HG02642 (cell line): ENCODE measurements around the gene LRRTM2.
"Not testable (repeated sequence)": the region's sequence is repeated elsewhere in the genome, so short reads cannot be mapped to it uniquely, and the experiment has no call there.

Source experiments
- ATAC-seq: cut with Tn5 transposase; IDR thresholded peaks from one replicate; pipeline ENCODE4 v1.9.1; 2021; ENCODE audit warnings: mild to moderate bottlenecking; ENCODE audit not compliant: unreplicated experiment, poor library complexity

The LRRTM2 gene

DNA sequence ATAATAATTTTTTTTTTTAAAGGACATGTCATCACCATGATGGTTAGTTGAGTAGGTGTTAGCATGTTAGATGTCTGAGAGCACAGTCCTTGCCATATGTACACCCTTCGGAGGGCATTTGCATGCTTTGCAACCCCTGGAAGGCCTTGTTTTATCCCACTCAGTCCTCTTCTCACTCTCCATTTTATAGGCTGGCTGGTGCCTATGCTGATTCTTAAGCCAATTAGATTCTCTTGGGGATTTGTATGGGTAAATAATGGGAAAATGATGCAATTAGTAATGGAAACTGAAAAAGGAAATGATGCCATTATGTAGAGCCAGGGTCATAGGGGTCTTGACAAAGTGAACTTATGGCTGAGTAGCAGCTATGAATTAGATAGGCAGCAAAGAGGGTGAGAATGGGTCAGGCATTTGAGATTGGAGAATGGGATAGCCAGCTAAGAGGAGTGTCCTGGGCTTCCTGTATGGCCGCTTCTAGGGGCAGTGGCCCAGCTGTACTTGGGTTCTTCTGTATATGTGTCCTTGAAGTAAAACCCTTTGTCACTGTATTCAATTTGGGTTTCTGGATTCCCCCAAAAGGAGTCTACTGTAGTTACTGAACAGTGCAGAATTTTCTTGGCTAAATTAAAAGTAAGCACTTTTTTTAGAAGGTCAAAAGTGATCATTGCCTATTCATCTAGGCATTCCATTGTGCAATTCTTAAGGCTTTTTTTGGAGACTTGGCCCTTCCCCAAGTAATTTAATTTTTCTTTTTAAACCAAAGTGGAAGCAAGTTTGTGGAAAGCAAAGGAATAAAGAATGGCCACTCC is 31.6 kb downstream of the LRRTM2 start:
- ATAC-seq: no peak

- ATAC-seq: no peak
Observed at GRCh38 chr5:138841531-138841930, 33.6 kb downstream of the LRRTM2 start.

DNA sequence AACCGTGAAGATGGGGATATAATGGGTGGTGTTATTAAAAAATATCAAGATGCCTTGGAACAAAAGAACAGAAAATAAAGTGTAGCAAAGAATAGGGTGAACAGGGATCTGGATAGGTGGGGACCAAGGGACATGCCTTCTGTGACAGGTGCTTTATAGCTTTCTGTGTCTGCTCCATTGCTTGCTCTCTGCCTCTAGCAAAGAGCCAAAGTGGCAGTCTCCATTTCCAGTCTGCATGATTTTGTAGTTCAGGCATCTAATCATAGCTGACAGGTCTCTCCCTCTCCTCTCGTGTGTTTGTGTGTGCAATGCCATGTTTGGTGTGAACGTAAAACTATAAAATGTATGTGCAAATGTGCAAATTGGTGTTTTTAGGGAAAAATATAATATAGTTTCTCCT is 35.0 kb downstream of the LRRTM2 start:
- no peak for ATAC-seq

DNA sequence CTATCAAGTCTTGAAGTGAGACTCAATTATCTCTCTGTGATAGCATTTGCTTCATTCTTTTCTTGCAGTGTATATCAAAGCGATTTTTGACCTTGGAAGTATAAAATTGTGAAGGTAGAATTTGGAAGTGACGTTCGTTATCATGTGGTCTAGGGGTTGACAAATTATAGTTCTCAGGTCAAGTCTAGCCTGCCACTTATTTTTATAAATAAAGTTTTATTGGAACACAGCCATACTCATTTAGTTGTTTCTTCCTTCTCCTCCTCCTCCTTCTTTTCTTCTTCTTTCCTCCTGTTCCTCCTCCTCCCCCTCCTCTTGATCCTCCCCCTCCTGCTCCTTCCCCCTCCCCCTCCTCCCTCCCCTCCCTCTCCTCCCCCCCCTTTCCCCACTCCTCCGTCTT is 38.0 kb downstream of the LRRTM2 start:
- no peak for ATAC-seq

GRCh38 chr5:138834853-138835252 is 40.3 kb downstream of the LRRTM2 start:
- ATAC-seq: not testable (repeated sequence)

DNA sequence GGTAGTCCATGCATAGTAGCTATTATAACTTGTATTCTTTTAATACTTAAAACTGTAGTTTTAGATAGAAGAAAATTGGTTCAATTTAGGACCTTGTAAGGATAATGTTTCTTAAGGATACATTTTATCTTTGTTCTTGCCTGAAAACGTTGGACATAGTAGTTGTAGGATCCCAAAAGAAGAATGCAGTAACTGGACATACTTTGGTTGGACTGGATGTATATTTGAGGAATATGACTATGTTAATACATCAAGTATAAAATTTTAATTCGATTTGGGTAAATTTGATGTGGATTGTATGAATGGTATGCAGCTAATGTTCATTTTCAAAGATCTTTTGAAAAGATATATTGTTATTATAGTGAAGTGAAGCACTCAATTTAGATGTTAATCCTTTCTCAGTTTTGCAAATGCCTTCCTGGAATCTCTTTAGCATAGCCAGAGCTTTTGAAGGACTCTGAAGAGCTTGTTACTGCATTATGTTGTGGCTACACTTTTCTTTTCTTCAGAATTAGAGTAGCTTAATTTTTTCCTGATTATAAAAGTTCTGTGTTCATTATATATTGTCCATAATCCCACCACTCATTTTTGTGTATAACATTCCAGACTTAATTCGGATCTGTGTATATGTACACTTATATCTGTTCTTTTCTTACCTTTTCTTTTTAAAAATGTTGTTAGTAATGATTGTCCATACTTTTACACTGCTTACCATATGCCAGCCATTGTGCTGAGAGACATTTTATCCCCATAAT is 41.2 kb downstream of the LRRTM2 start:
- no peak for ATAC-seq

GRCh38 chr5:138833080-138833479 is 42.1 kb downstream of the LRRTM2 start:
- no peak for ATAC-seq

GRCh38 chr5:138832218-138832617 is 42.9 kb downstream of the LRRTM2 start:
- ATAC-seq: no peak

DNA sequence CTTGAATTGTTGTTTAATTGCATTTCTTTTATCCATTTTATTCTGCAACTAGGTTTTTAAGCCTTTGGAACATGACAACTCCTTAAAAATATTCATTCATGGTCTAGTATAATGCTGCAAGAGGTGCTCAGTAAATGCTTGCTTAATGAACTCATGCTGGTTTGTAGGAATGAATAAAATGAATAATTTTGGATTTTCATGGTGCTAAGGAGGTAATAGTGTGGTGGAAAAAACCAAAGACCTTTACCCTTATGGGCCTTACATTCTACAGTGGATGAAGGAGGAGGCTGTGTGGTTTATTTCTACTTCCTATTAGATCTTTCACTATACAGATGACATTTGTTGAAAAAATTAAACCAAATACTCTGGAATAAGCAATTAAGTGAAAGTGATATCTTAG is 43.4 kb downstream of the LRRTM2 start:
- ATAC-seq: no peak

- no peak for ATAC-seq
Observed at GRCh38 chr5:138829341-138829740, 45.8 kb downstream of the LRRTM2 start.

DNA sequence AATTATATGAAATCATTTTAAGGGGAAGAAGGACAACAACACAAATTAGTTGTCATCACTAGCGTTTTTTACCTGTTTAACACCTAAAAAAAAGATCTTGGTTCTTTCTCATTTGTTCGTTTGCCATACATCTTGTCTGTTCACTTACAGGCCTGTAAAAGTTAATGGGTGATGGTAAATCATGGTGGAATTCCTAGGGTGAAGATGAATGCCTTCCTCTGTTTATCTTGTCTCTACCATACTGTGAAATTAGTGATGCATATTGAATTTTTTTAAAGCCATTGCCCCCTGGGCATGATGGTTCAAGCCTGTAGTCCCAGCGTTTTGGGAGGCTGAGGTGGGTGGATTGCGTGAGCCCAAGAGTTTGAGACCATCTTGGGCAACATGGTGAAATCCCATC is 46.6 kb downstream of the LRRTM2 start:
- ATAC-seq: no peak

DNA sequence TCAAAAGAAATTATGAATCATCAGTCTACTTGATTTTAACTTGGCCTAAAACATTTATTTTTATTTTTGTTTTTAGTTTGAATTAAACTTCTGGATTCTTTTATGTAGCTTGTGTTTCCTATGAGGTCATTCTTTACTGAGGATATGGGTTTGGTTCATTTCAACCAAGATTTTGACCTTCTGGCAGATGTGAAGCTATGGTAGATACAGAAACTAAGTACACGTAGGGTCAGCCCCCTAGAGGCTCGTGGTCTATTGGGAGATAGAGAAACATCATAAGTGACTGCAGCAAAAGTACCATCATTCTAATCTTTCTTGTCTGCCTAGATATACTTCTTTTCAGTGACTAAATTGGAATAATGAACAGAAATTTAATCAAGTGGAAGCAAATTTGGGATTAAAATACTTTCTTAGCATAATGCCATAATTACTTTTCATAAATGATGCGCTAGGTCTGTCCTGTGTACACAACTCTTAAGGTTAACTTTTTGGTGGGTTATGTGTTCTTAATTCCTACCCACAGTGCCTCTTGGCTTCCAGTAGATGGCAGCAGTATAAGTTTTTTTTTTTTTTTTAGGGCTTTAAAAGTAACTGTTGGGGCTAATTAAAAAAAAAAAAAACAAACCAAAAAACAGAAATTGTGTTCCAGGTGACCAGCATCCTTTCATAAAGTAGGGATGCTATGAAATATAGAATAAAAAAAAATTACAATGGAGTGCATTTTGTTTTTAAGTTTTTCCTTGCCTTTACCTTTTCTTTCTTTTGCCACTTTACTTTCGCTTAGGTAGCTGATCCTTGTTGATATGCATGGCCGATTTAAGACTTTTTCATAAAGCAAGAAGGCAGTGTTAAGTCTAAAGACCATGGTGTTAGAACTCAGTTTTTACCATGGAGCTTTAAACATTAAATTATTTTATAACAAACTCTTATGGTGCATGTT is 49.9 kb downstream of the LRRTM2 start:
- no peak for ATAC-seq

DNA sequence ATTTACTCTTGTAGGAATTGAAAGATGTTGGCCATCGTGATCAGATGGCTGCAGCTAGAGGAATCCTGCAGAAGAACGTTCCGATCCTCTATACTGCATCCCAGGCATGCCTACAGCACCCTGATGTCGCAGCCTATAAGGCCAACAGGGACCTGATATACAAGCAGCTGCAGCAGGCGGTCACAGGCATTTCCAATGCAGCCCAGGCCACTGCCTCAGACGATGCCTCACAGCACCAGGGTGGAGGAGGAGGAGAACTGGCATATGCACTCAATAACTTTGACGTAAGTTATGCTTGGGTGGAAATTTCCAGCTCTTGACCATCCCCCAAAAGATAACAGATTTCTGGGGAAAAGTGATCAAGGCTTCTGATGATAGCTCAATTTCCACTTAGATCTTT is 50.6 kb downstream of the LRRTM2 start:
- ATAC-seq: no peak

DNA sequence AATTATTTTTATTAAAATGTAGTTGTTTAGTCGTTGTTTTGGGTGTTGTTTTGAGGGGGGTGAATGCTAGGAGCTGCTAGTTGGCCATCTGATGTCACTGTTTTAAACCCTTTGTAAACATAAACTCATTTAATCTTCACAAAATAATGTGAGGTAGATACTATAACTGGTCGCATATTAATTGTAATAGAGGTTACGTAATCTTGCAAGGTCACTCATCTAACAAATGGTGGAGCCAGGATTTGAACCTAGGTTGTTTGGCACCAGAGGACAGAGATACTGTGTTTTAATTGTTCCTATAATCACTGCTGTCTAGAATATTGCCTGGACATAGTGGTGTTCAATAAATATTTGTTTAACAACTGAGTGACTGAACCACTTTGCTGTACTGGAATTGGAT is 54.4 kb downstream of the LRRTM2 start:
- no peak for ATAC-seq

GRCh38 chr5:138819081-138819480 is 56.1 kb downstream of the LRRTM2 start:
- no peak for ATAC-seq
